AG08396 (cell line): ENCODE results near the gene ZXDC.

Source experiments
- DNase-seq: peaks from one replicate; pipeline ENCODE4 v3.0.0; 2012; ENCODE audit warnings: low spot score, mixed read lengths

ZXDC gene

GRCh38 chr3:126415661-126416591 lies 59.8 kb downstream of the ZXDC start:
- DNase-seq, result no peak

- DNase-seq, result no peak
Measured at GRCh38 chr3:126414961-126415660, 60.6 kb downstream of the ZXDC start.

GRCh38 chr3:126414406-126414805 lies 61.3 kb downstream of the ZXDC start:
- DNase-seq, result no peak

- no peak for DNase-seq
Measured at GRCh38 chr3:126413693-126414080, 62.0 kb downstream of the ZXDC start.

- no peak for DNase-seq
Measured at GRCh38 chr3:126412841-126413692, 62.6 kb downstream of the ZXDC start.

- no peak for DNase-seq
Measured at GRCh38 chr3:126408099-126408498, 67.6 kb downstream of the ZXDC start.

GRCh38 chr3:126407412-126408044 lies 68.2 kb downstream of the ZXDC start:
- DNase-seq, result no peak

- no peak for DNase-seq
Measured at GRCh38 chr3:126406389-126407296, 69.0 kb downstream of the ZXDC start.

GRCh38 chr3:126402666-126403302 lies 72.9 kb downstream of the ZXDC start:
- no peak for DNase-seq

GRCh38 chr3:126402178-126402577 lies 73.5 kb downstream of the ZXDC start:
- DNase-seq, result no peak

- DNase-seq, result no peak
Measured at GRCh38 chr3:126401611-126402160, 74.0 kb downstream of the ZXDC start.

GRCh38 chr3:126399756-126400155 lies 75.9 kb downstream of the ZXDC start:
- no peak for DNase-seq

- DNase-seq, result no peak
Measured at GRCh38 chr3:126399351-126399735, 76.3 kb downstream of the ZXDC start.

GRCh38 chr3:126398423-126399350 lies 77.0 kb downstream of the ZXDC start:
- no peak for DNase-seq

- no peak for DNase-seq
Measured at GRCh38 chr3:126397610-126398422, 77.9 kb downstream of the ZXDC start.

- DNase-seq, result no peak
Measured at GRCh38 chr3:126396536-126396935, 79.2 kb downstream of the ZXDC start.

GRCh38 chr3:126395846-126396513 lies 79.7 kb downstream of the ZXDC start:
- DNase-seq, result no peak

GRCh38 chr3:126394977-126395321 lies 80.7 kb downstream of the ZXDC start:
- no peak for DNase-seq
